Measurements from ENCODE around the gene MDGA2. TPM values are rescaled to one million over a fixed set of nuclear protein-coding genes. Genes with fewer than 3 reads are reported as not detected.

Gene MDGA2
- total RNA-seq, 1 experiment from 2014 or later: not detected

GRCh38 chr14:47411523-47411922, 263.9 kb downstream of the MDGA2 start:
- POLR2A ChIA-PET (ENCODE audit: unreplicated experiment): no interaction called here

DNA sequence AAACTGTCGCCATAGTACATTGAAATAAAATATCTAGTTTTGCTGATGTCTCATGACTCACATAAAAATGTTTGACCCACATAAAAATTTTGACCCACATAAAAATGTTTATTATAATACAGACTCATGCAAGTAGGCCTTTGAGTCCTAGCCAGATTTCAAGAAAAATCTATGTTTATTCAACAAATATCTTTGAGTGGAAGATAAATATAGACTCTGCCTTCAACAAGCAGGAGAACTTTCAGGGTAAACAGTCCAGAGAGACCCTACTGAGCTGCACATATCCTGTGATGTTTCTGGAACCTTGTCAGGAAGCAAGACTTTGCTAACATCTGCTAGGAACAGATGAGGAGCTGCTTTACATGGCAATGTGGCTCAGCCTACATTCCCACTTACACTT, 283.1 kb downstream of the MDGA2 start:
- no peaks in the 10 kb centered on the region for H3K4me1 ChIP-seq (replicated peaks; ENCODE audit: insufficient read depth)
- no peak for TF ChIP-seq EZH2 (IDR thresholded peaks at IDR 0.05; ENCODE audit: low read depth)
- TF ChIP-seq, protein P1, sequence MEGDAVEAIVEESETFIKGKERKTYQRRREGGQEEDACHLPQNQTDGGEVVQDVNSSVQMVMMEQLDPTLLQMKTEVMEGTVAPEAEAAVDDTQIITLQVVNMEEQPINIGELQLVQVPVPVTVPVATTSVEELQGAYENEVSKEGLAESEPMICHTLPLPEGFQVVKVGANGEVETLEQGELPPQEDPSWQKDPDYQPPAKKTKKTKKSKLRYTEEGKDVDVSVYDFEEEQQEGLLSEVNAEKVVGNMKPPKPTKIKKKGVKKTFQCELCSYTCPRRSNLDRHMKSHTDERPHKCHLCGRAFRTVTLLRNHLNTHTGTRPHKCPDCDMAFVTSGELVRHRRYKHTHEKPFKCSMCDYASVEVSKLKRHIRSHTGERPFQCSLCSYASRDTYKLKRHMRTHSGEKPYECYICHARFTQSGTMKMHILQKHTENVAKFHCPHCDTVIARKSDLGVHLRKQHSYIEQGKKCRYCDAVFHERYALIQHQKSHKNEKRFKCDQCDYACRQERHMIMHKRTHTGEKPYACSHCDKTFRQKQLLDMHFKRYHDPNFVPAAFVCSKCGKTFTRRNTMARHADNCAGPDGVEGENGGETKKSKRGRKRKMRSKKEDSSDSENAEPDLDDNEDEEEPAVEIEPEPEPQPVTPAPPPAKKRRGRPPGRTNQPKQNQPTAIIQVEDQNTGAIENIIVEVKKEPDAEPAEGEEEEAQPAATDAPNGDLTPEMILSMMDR (conservative IDR thresholded peaks at IDR 0.05): no peak
- H3K4me2 ChIP-seq: no peak overlapping the region
- intact Hi-C loops (cut with micrococcal nuclease; ENCODE audit: unreplicated experiment): no loop called here
- CTCF ChIA-PET: no interaction called here
- BruUV-seq (replicated peaks): no TSS peak
- no peak for DNase-seq
- H3K27ac ChIP-seq: no peak overlapping the region
- POLR2A ChIA-PET (ENCODE audit: unreplicated experiment): no interaction called here
- no peaks in the 10 kb centered on the region for H3K9me3 ChIP-seq (ENCODE audit: insufficient read depth, low read depth)
- no peaks in the 10 kb centered on the region for H3F3A ChIP-seq (ENCODE audit: insufficient read depth, low read depth)
- no peaks in the 10 kb centered on the region for H4K20me1 ChIP-seq (ENCODE audit: insufficient read depth)
- H3K4me3 ChIP-seq: no peak overlapping the region
- no peaks in the 10 kb centered on the region for H3K27me3 ChIP-seq (ENCODE audit: insufficient read depth, low read depth)
- no peak overlapping the region for H2AFZ ChIP-seq
- no peaks in the 10 kb centered on the region for H3K36me3 ChIP-seq (ENCODE audit: low read depth)
- no peaks in the 10 kb centered on the region for H3K9me2 ChIP-seq (ENCODE audit: insufficient read depth)
- no peaks in the 10 kb centered on the region for H3K79me2 ChIP-seq (ENCODE audit: low read depth)

More at GRCh38 chr14:47411523-47411922, 263.9 kb downstream of the MDGA2 start:
- BruUV-seq (replicated peaks): no TSS peak
- CTCF ChIA-PET: no interaction called here
- no peaks in the 10 kb centered on the region for H3K36me3 ChIP-seq (ENCODE audit: low read depth)
- no peaks in the 10 kb centered on the region for H3K4me1 ChIP-seq (replicated peaks; ENCODE audit: insufficient read depth)
- H3K4me3 ChIP-seq: no peak overlapping the region
- H4K20me1 ChIP-seq (ENCODE audit: insufficient read depth): no peaks in the 10 kb centered on the region
- H3K27me3 ChIP-seq (ENCODE audit: insufficient read depth, low read depth): no peaks in the 10 kb centered on the region
- no peaks in the 10 kb centered on the region for H3K9me3 ChIP-seq (ENCODE audit: insufficient read depth, low read depth)
- H3K9me2 ChIP-seq (ENCODE audit: insufficient read depth): no peaks in the 10 kb centered on the region
- no peak overlapping the region for H3K4me2 ChIP-seq
- H2AFZ ChIP-seq: no peak overlapping the region
- H3K27ac ChIP-seq: no peak overlapping the region
- intact Hi-C loops (cut with micrococcal nuclease; ENCODE audit: unreplicated experiment): no loop called here
- no peaks in the 10 kb centered on the region for H3F3A ChIP-seq (ENCODE audit: insufficient read depth, low read depth)
- TF ChIP-seq EZH2 (IDR thresholded peaks at IDR 0.05; ENCODE audit: low read depth): no peak
- TF ChIP-seq, protein P1 (conservative IDR thresholded peaks at IDR 0.05): no peak
- H3K79me2 ChIP-seq (ENCODE audit: low read depth): no peaks in the 10 kb centered on the region
- no peak for DNase-seq

DNA sequence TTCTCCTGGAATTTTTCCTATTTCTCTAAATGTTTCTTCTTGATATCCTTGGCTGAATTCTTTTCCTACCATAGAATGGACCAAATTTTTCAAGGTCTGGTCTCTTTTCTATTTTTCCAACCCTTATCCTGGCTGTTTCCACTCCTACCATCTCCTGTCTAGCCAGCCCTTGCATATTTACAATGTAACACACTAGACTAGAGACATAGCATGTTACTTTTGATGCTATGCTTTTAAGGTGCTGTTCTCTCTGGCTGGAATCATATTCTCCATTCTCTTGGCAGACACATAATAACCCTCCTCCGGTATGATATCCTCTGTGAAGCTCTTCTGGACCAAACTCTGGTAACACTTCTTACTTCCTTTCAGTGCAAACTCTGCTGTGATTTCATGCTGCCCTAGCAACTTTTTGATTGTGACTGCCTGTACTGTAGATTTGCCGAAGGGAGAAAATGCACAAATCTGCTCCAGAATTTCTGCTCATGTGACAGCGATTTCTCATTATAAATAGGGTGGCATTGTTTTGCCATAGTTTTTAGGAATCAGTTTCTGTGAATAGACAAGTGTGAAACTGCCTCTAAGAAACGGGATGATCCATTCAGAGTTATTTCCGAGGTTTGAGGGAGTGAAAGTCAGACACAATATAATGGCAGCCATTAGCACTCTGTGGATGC, 284.4 kb downstream of the MDGA2 start:
- no peak overlapping the region for H3K27ac ChIP-seq
- intact Hi-C loops (cut with micrococcal nuclease; ENCODE audit: unreplicated experiment): no loop called here
- no TSS peak for BruUV-seq (replicated peaks)
- H3F3A ChIP-seq (ENCODE audit: insufficient read depth, low read depth): no peaks in the 10 kb centered on the region
- H4K20me1 ChIP-seq (ENCODE audit: insufficient read depth): no peaks in the 10 kb centered on the region
- no peaks in the 10 kb centered on the region for H3K79me2 ChIP-seq (ENCODE audit: low read depth)
- no peaks in the 10 kb centered on the region for H3K27me3 ChIP-seq (ENCODE audit: insufficient read depth, low read depth)
- no peaks in the 10 kb centered on the region for H3K4me1 ChIP-seq (replicated peaks; ENCODE audit: insufficient read depth)
- H3K4me3 ChIP-seq: no peak overlapping the region
- ChIA-PET CTCF (no interaction called here), POLR2A (ENCODE audit: unreplicated experiment) (no interaction called here)
- no peak overlapping the region for H2AFZ ChIP-seq
- H3K9me3 ChIP-seq (ENCODE audit: insufficient read depth, low read depth): no peaks in the 10 kb centered on the region
- H3K36me3 ChIP-seq (ENCODE audit: low read depth): no peaks in the 10 kb centered on the region
- no peaks in the 10 kb centered on the region for H3K9me2 ChIP-seq (ENCODE audit: insufficient read depth)
- no peak for DNase-seq
- no peak for TF ChIP-seq EZH2 (IDR thresholded peaks at IDR 0.05; ENCODE audit: low read depth)
- TF ChIP-seq, protein P1 (conservative IDR thresholded peaks at IDR 0.05): no peak
- no peak overlapping the region for H3K4me2 ChIP-seq
